GM12865 (cell line): Measurements from ENCODE around the gene RFC2.

Source experiments
- DNase-seq: peaks from one replicate; pipeline ENCODE4 v3.0.0; 2010; ENCODE audit warnings: low read depth
- H3K4me3 ChIP-seq: 2 replicates; pipeline ENCODE4 v1.5.1; 2011; ENCODE audit warnings: mild to moderate bottlenecking, low read depth, low read length, control low read depth
- TF ChIP-seq, protein P1 (sequence below): IDR thresholded peaks from 2 replicates; pipeline ENCODE4 v1.5.1; 2011; ENCODE audit warnings: low read length, control low read depth, low read depth, inconsistent platforms; ENCODE audit not compliant: insufficient read depth; ENCODE audit errors: missing control alignments

RFC2 gene

GRCh38 chr7:74254129-74254857, at the start of gene RFC2:
Gene RFC2 (minus strand): TSS chr7:74254399. CDS start chr7:74254383, 16 bp downstream.
- H3K4me3 ChIP-seq, result peak within 1 kb of the TSS; percentile 92
- TF ChIP-seq, protein P1, sequence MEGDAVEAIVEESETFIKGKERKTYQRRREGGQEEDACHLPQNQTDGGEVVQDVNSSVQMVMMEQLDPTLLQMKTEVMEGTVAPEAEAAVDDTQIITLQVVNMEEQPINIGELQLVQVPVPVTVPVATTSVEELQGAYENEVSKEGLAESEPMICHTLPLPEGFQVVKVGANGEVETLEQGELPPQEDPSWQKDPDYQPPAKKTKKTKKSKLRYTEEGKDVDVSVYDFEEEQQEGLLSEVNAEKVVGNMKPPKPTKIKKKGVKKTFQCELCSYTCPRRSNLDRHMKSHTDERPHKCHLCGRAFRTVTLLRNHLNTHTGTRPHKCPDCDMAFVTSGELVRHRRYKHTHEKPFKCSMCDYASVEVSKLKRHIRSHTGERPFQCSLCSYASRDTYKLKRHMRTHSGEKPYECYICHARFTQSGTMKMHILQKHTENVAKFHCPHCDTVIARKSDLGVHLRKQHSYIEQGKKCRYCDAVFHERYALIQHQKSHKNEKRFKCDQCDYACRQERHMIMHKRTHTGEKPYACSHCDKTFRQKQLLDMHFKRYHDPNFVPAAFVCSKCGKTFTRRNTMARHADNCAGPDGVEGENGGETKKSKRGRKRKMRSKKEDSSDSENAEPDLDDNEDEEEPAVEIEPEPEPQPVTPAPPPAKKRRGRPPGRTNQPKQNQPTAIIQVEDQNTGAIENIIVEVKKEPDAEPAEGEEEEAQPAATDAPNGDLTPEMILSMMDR, result no peak
- DNase-seq, result peak; percentile 100

GRCh38 chr7:74302745-74303221, 48.6 kb upstream of the RFC2 start:
- TF ChIP-seq, protein P1, result no peak
- DNase-seq, result no peak
- no peak overlapping the region for H3K4me3 ChIP-seq

- no peak overlapping the region for H3K4me3 ChIP-seq
- TF ChIP-seq, protein P1, result no peak
- DNase-seq, result no peak
These were observed 46.7 kb upstream of the RFC2 start for GRCh38 chr7:74300926-74301325.

DNA sequence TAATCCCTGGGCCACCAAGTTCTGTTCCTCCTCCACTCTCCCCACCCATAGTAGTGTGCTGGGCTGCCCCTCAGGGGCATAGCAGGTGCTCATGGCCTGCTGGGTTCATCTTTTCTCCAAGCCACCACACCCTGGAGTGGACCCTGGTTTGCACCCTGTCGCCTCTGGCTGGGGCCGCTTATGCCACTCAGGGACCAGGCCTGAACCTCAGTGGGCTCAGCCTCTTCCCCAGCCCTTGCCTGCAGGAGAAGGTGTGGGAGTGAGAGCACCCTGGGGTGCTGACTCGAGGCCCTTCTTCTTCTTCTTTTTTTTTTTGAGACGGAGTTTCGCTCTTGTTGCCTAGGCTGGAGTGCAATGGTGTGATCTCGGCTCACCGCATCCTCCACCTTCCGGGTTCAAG, 45.2 kb upstream of the RFC2 start:
- no peak overlapping the region for H3K4me3 ChIP-seq
- DNase-seq, result no peak
- TF ChIP-seq, protein P1, result no peak

DNA sequence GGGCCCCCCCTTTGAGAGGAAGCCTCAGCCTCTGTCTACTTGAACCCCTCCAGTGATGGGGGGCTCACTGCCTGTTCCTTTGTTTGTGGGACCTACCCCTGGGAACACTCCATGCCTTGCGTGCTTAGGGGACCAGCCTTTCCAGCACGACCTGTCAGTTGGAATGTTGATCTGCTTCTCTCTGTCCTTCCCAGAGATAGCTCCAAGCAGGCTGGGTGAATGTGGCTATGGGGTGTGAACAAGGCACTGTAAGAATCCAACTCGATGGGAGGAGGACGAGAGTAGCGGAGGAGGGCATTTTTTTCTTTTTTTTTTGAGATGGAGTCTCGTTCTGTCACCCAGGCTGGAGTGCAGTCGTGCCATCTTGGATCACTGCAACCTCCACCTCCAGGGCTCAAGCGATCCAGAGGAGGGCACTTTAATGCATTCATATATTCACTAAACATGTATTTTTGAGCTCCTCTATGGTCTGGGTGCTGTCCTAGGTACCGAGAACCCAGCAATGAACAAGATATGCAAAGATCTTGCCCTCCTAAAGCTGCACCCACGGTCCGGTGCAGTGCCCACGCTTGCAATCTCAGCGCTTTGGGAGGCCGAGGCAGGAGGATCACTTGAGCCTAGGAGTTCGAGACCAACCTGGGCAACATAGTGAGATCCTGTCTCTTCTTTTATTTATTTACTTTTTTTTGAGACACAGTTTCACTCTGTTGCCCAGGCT, 43.5 kb upstream of the RFC2 start:
- TF ChIP-seq, protein P1, result no peak
- DNase-seq, result no peak
- H3K4me3 ChIP-seq, result no peak overlapping the region

DNA sequence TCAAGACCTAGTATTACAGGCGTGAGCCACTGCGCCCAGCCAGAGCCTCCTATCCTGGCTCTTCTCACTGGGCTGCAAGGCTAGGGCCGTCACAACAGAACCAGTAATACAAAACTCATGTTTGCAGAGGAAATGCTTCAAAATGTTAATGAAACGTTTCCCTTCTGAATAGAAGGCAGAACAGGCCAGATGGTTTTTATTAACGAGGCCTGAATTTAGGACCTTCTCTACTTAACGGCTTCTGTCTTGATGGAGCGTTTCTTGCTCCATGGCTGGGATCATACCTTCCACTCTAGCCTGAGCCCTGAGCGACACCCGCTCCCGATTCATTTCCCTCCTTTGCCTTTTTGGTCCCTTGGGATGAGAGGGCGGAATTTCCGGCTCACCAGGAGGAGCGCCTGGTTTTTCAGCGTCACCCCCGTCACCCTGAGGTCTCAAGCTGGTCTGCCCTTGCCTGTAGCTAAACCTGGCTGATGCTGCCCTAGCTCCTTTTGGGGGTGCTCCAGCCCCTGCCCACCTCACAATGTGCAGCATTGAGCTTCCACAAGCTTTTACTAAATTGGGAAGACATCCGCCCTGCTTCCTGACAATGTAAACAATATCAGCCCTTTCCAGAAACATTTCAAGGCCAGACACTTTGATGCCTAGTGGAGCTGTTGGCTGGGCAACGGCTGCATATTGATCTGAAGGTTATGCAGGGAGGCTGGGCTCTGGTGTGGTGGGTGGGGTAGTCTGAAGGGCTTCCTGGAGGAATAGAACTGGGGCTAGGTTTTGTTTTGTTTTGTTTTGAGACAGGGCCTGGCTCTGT, 40.2 kb upstream of the RFC2 start:
- TF ChIP-seq, protein P1, result no peak
- no peak for DNase-seq
- no peak overlapping the region for H3K4me3 ChIP-seq
